CD14-positive monocyte (primary cell): ENCODE measurements around the gene CEP112. TPM values are rescaled to one million over a fixed set of nuclear protein-coding genes. Genes with fewer than 3 reads are reported as not detected.

Experiments
- DNase-seq, 3 donors: peaks; one replicate each; pipeline ENCODE4 v3.0.0-alpha.2; 2011 to 2022
- H2AFZ ChIP-seq: 2 replicates; pipeline ENCODE4 v1.6.0; 2012; ENCODE audit warnings: mild to moderate bottlenecking, low read depth, low read length, inconsistent platforms; ENCODE audit not compliant: insufficient read depth, poor library complexity, severe bottlenecking
- H3K27ac ChIP-seq, 2 donors: 1 replicate in 1 of 2; 2 replicates in 1 of 2; pipeline ENCODE4 v1.5.1; 2012 to 2013; ENCODE audit warnings: low read length in 2 of 2, control low read depth in 1 of 2, inconsistent platforms in 1 of 2, low read depth in 1 of 2, mild to moderate bottlenecking in 1 of 2
- H3K27me3 ChIP-seq, 2 donors: one replicate each; pipeline versions ENCODE4 v1.6.0 to v1.6.1; 2011 to 2013; ENCODE audit warnings: low read length in 2 of 2; ENCODE audit not compliant: control insufficient read depth in 2 of 2, insufficient read depth in 2 of 2
- H3K36me3 ChIP-seq, 2 donors: replicated peaks in 1 of 2; 1 replicate in 1 of 2; 2 replicates in 1 of 2; pipeline versions ENCODE4 v1.5.1 to v1.6.1; 2012 to 2013; ENCODE audit warnings: low read length in 2 of 2, control low read depth in 1 of 2, inconsistent platforms in 1 of 2, mild to moderate bottlenecking in 1 of 2; ENCODE audit not compliant: insufficient read depth in 2 of 2, control insufficient read depth in 1 of 2
- H3K4me1 ChIP-seq, 2 donors: 1 replicate in 1 of 2; 2 replicates in 1 of 2; pipeline versions ENCODE4 v1.5.1 to v1.6.1; 2012 to 2013; ENCODE audit warnings: low read length in 2 of 2, control low read depth in 1 of 2, inconsistent platforms in 1 of 2, mild to moderate bottlenecking in 1 of 2, moderate library complexity in 1 of 2; ENCODE audit not compliant: insufficient read depth in 2 of 2, control insufficient read depth in 1 of 2
- H3K4me2 ChIP-seq: replicated peaks from 2 replicates; pipeline ENCODE3; 2012; ENCODE audit warnings: low read length, moderate library complexity, mild to moderate bottlenecking; ENCODE audit not compliant: poor library complexity, severe bottlenecking; ENCODE audit errors: extremely low read depth
- H3K4me3 ChIP-seq, 3 experiments: fragments of 200-600 bp in 1 of 3; sonication (generic) in 1 of 3; replicated peaks in 1 of 3; 1 replicate in 2 of 3; 2 replicates in 1 of 3; pipeline ENCODE4 v1.5.1; 2011 to 2013; ENCODE audit warnings: low read length in 3 of 3, mild to moderate bottlenecking in 3 of 3, control low read depth in 2 of 3, low read depth in 2 of 3, inconsistent platforms in 1 of 3, moderate library complexity in 1 of 3
- H3K79me2 ChIP-seq: 2 replicates; pipeline ENCODE4 v1.6.0; 2012; ENCODE audit warnings: mild to moderate bottlenecking, control low read depth, inconsistent platforms, low read length, moderate library complexity; ENCODE audit not compliant: insufficient read depth
- H3K9ac ChIP-seq: 2 replicates; pipeline ENCODE4 v1.6.0; 2017; ENCODE audit warnings: low read length, mild to moderate bottlenecking; ENCODE audit not compliant: insufficient read depth, poor library complexity, severe bottlenecking
- H3K9me3 ChIP-seq, 2 donors: replicated peaks in 1 of 2; 1 replicate in 1 of 2; 2 replicates in 1 of 2; pipeline versions ENCODE4 v1.5.1 to v1.6.1; 2012 to 2013; ENCODE audit warnings: low read length in 2 of 2, control low read depth in 1 of 2; ENCODE audit not compliant: control insufficient read depth in 1 of 2, insufficient read depth in 1 of 2
- H4K20me1 ChIP-seq: 2 replicates; pipeline ENCODE4 v1.6.0; 2012; ENCODE audit warnings: mild to moderate bottlenecking, low read length, control low read depth, moderate library complexity; ENCODE audit not compliant: insufficient read depth
- H3K27ac Mint-ChIP-seq, 7 donors: one replicate each; pipeline ENCODE4 v1.8.0; 2020; ENCODE audit warnings: mild to moderate bottlenecking in 7 of 7, mixed read lengths in 7 of 7, moderate library complexity in 6 of 7, inconsistent platforms in 2 of 7
- H3K27me3 Mint-ChIP-seq, 3 donors: one replicate each; pipeline ENCODE4 v1.8.0; 2021 to 2022; ENCODE audit warnings: low read depth in 3 of 3, mild to moderate bottlenecking in 3 of 3, mixed read lengths in 3 of 3, moderate library complexity in 3 of 3, inconsistent platforms in 1 of 3
- H3K36me3 Mint-ChIP-seq, 2 donors: one replicate each; pipeline ENCODE4 v1.8.0; 2020; ENCODE audit warnings: mixed read lengths in 2 of 2, inconsistent platforms in 1 of 2, mild to moderate bottlenecking in 1 of 2
- H3K4me1 Mint-ChIP-seq: one replicate; pipeline ENCODE4 v1.8.0; 2020; ENCODE audit warnings: mild to moderate bottlenecking, mixed read lengths
- H3K4me3 Mint-ChIP-seq, 2 donors: one replicate each; pipeline ENCODE4 v1.8.0; 2020; ENCODE audit warnings: mild to moderate bottlenecking in 2 of 2, mixed read lengths in 2 of 2, moderate library complexity in 1 of 2
- H3K9me3 Mint-ChIP-seq, 7 donors: one replicate each; pipeline ENCODE4 v1.8.0; 2020 to 2022; ENCODE audit warnings: mixed read lengths in 7 of 7, mild to moderate bottlenecking in 6 of 7, moderate library complexity in 6 of 7, inconsistent platforms in 2 of 7
- WGBS: methylation state at CpG from one replicate; pipeline ENCODE4 v1.1.5; 2013; ENCODE audit warnings: missing lambda C conversion rate; ENCODE audit not compliant: insufficient coverage; 5-methylcytosine and 5-hydroxymethylcytosine counted together
- intact Hi-C, 2 donors: fragments of 100-400 bp; cut with micrococcal nuclease; formaldehyde crosslinking; loops; one replicate each; pipeline versions ENCODE4 v1.15.0 to v1.15.1; 2023
- polyA plus RNA-seq, 3 donors: library from polyadenylated mRNA; depleted of rRNA in 1 of 3; unstranded in 2 of 3; stranded (reverse) in 1 of 3; fragments of 300-500 nt in 2 of 3; fragments of >200 nt in 1 of 3; fragmentation: Illumina TruSeq in 2 of 3; gene quantifications; 1 replicate in 2 of 3; 2 replicates in 1 of 3; pipeline ENCODE4 v1.2.3, GENCODE V29; 2012 to 2021
- TF ChIP-seq, protein P1 (sequence below): fragments of 200-600 bp; IDR thresholded peaks from one replicate; pipeline ENCODE4 v1.8.0; 2022; ENCODE audit warnings: antibody characterized with exemption, mild to moderate bottlenecking

CEP112 gene
- polyA plus RNA-seq, 3 donors: 0.10 TPM; not detected in 2

DNA sequence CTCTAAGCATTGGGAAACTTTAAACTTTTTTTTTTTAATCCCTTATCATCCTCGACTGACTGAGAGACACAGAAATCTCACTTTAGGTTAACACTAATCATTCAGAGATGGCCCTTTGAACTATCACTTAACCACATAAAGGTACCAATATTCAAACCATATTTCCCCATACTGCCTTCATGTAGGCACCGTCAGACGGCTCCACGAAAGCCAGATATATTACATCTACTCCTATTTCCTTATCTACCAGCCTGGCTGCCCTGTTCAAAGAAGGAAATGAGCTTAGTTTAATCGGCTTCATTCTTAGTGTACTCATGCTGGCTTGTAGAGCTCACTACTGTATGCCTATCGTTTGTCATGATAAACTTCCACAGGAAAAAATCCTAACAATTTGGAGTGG lies 270.9 kb downstream of the CEP112 start:
- no peak overlapping the region for H3K27ac ChIP-seq
- H3K9me3 ChIP-seq: peaks cover 3 to 4% of the 10 kb centered on the region in 2 donors
- no peak overlapping the region for H3K4me2 ChIP-seq
- no peaks in the 10 kb centered on the region for H3K36me3 ChIP-seq
- H3K4me3 ChIP-seq: no peak overlapping the region
- H4K20me1 ChIP-seq: no peaks in the 10 kb centered on the region
- H2AFZ ChIP-seq: no peak overlapping the region
- Mint-ChIP-seq H3K9me3 (peaks cover 0 to 4% (median 4%) of the 10 kb centered on the region in 7 donors), H3K36me3 (no peaks in the 10 kb centered on the region), H3K27ac (no peak overlapping the region), H3K4me3 (no peak overlapping the region), H3K4me1 (no peaks in the 10 kb centered on the region), H3K27me3 (peaks cover 0 to 5% (median 0%) of the 10 kb centered on the region in 3 donors)
- no peaks in the 10 kb centered on the region for H3K79me2 ChIP-seq
- H3K9ac ChIP-seq: no peak overlapping the region
- no peaks in the 10 kb centered on the region for H3K4me1 ChIP-seq
- TF ChIP-seq, protein P1, sequence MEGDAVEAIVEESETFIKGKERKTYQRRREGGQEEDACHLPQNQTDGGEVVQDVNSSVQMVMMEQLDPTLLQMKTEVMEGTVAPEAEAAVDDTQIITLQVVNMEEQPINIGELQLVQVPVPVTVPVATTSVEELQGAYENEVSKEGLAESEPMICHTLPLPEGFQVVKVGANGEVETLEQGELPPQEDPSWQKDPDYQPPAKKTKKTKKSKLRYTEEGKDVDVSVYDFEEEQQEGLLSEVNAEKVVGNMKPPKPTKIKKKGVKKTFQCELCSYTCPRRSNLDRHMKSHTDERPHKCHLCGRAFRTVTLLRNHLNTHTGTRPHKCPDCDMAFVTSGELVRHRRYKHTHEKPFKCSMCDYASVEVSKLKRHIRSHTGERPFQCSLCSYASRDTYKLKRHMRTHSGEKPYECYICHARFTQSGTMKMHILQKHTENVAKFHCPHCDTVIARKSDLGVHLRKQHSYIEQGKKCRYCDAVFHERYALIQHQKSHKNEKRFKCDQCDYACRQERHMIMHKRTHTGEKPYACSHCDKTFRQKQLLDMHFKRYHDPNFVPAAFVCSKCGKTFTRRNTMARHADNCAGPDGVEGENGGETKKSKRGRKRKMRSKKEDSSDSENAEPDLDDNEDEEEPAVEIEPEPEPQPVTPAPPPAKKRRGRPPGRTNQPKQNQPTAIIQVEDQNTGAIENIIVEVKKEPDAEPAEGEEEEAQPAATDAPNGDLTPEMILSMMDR: no peak
- intact Hi-C loops: no loop called here
- 95% methylated on average over 4 of the region's 6 CpGs for WGBS
- DNase-seq: no peak
- H3K27me3 ChIP-seq: no peaks in the 10 kb centered on the region

DNA sequence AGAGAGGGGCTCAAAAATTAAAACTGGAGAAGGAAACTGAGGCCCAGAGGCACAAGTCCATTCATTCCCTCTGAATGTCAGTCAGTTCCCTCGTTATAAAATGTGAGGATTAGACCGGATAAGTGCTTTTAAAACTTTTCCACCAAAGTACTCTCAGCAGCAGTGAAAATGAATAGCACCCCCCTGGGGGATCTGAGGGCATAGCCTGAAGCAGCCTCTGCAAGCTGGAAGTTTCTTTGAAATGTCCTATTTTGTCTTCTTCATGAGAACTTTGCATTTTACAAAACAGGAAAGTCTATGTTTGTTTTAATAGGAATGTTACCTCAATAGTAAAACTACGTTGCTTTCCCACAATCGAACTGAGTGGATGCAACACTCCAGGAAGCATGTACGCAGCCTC lies 273.0 kb downstream of the CEP112 start:
- no CpG with 5 or more reads among the region's 5 CpGs for WGBS
- Mint-ChIP-seq H3K36me3 (no peaks in the 10 kb centered on the region), H3K4me1 (no peaks in the 10 kb centered on the region), H3K27ac (no peak overlapping the region), H3K27me3 (peaks cover 0 to 5% (median 1%) of the 10 kb centered on the region in 3 donors), H3K4me3 (no peak overlapping the region), H3K9me3 (peaks cover 0 to 6% (median 2%) of the 10 kb centered on the region in 7 donors)
- Histone ChIP-seq H3K36me3 (no peaks in the 10 kb centered on the region), H3K79me2 (no peaks in the 10 kb centered on the region), H3K27ac (no peak overlapping the region), H3K9me3 (no peaks in the 10 kb centered on the region), H3K4me3 (no peak overlapping the region), H3K4me2 (no peak overlapping the region), H3K27me3 (no peaks in the 10 kb centered on the region), H3K4me1 (no peaks in the 10 kb centered on the region), H4K20me1 (no peaks in the 10 kb centered on the region), H2AFZ (no peak overlapping the region), H3K9ac (no peak overlapping the region)
- DNase-seq: no peak
- intact Hi-C loops: no loop called here
- TF ChIP-seq, protein P1: no peak
